NOMO-1 treated with DMSO at 0.1 percent for 48 hours (cell line): ENCODE data around the gene GHITM.
"Not testable (repeated sequence)": the region's sequence is repeated elsewhere in the genome, so short reads cannot be mapped to it uniquely, and the experiment has no call there.

Experiments used
- DNase-seq: peaks from one replicate; lab custom pipeline; 2025; ENCODE audit not compliant: unreplicated experiment; lab: John Stamatoyannopoulos, UW

GHITM gene

DNA sequence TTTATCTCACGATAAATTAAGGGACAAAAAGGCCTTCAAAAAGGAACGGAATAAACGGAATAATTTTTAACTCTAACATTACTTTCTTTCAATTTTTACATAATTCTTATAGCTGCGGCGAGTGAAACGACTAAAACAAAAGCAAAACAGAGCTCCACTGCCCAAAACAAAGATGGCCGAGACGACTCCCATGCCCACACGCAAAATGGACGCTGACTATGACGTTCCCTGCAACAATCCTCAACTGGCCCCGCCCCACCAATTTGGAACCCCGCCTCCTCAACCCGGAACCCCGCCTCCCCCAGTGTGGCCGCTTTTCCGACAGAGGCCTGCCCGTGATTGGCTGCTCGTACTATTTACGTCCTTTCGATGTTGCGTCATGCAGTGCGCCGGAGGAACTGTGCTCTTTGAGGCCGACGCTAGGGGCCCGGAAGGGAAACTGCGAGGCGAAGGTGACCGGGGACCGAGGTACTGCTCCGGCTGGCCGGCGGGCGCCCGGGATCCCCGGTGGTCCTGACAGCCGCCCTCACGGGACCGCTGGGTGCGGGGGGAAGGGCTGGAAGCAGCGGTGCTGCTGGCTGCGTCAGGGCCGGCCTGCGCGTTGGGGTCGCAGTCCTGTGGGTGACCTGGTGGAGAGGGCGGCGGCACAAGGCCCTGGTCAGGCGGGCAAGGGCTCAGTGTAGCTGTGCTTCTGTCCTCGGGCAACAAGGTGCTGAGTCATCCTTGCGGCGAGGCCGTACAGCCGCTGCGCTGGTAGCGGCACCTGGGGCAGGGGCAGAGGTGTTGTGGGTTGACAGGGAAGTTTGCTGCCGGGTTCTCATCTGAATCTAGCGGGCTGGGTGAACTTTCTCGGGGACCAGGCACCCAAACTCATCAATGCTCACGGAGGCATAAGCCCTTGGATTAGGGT lies at the start of gene GHITM:
GHITM (plus strand) TSS at position 384 of the 910 bp plus-strand sequence. CDS start 1,992 bp downstream, outside the sequence.
- DNase-seq: peak; percentile 96

GRCh38 chr10:84095811-84096497 lies 43.4 kb upstream of the GHITM start:
- no peak for DNase-seq

GRCh38 chr10:84097787-84098353 lies 41.4 kb upstream of the GHITM start:
- DNase-seq: peak; percentile 4

DNA sequence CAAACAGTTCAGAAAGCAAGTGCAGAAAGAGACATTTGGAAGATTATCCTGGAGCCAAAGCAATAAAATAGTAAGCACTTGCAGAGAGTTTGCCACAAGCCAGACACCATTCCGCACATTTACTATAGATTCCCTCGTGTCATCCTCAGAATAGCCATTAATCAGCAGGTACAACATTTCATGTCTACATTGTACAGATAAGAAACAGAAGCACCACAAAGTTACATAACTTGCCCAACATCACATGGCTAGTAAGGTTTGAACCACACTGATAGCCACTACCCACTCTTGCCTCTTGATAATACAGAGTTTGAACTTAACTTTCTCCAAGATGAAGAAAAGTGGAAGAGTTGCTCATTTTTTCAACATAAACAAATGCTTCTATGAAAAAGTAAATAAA lies 40.6 kb upstream of the GHITM start:
- DNase-seq: no peak

DNA sequence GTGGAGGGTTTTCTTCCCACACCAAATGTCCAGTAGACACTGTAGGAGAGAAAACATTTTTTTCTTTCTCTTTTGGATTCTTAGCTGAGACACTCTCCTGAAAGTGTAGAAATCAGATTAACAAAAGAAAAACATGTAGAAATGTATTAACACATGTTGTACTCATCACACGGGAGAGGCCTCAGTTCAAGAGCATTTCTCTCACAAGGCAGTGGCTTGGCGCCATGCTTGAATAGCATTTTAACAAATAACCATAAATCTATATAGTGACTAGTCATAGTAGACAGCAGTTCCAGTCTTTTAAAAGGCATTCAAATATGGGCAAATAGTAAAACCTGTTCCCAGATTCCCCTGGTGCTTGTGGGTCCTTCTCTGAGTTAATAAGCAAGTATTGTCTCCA lies 38.3 kb upstream of the GHITM start:
- DNase-seq: no peak

DNA sequence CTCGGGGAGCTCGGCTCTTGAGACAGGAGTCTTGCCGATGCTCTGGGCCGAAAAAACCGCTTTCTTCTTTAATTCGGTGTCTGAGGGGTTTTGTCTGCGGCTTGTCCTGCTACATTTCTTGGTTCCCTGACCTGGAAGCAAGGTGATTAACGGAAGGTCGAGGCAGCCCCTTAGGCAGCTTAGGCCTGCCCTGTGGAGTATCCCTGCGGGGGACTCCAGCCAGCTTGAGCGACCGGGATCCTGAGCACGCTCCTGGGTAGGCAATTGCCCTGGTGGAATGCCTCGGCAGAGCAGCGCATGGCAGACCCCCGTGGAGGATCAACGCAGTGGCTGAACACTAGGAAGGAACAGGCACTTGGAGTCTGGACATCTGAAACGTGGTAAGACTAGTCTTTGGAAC lies 30.5 kb upstream of the GHITM start:
- DNase-seq: no peak

GRCh38 chr10:84109772-84110171 lies 29.5 kb upstream of the GHITM start:
- not testable (repeated sequence) for DNase-seq

GRCh38 chr10:84113468-84113867 lies 25.8 kb upstream of the GHITM start:
- not testable (repeated sequence) for DNase-seq

DNA sequence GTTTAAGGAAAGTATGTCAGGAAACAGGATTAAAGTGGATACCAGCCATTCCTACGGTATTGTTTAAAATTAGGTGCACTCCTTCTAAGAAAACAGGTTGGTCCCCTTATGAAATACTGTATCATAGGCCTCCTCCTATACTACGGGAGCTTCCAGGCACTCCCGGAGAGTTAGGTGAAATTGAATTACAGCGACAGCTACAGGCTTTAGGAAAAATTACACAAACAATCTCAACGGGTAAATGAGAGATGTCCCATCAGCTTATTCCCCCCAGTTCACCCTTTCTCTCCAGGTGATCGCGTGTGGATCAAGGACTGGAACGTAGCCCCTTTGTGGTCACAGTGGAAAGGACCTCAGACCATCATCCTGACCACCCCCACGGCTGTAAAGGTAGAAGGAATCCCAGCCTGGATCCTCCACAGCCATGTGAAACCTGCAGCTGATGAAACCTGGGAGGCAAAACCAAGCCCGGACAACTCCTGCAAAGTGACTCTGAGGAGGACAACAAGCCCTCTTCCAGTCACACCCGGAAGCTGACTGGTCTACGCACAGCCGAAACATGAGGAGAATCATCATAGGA lies 25.1 kb upstream of the GHITM start:
- DNase-seq: no peak

- DNase-seq: not testable (repeated sequence)
Observed at GRCh38 chr10:84117204-84117603, 22.1 kb upstream of the GHITM start.

DNA sequence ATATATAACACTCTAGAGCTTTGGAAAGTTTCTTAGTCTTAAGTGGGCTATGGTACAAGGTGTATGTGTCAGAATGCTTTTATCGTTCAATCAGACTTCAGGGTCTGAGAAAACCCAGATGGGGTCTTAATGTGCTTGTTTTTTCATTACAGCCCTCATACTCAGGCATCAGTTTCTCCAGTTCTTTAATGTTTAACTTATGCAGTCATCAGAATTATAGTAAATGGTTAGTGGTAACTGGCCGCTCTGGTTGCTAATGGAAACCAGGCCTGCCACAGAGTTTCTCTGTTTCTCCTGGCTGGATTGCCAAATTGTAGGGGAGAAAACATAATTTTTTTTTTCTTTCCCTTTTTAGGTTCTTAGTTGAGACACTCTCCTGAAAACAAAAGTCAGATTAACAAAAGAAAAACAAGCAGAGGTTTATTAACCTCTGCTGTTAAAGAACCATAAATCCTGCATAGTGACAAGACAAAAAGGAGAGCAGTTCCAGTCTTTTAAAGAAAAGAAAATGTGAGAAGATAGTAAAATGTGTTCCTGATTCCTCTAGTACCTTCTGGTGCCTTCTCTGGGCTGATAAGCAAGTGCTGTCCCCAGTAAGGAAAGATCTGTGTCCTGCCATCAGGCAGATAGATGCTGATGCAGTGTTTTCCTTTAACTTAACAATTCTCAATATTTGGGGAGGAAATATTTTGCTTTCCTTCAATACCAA lies 21.5 kb upstream of the GHITM start:
- no peak for DNase-seq

DNA sequence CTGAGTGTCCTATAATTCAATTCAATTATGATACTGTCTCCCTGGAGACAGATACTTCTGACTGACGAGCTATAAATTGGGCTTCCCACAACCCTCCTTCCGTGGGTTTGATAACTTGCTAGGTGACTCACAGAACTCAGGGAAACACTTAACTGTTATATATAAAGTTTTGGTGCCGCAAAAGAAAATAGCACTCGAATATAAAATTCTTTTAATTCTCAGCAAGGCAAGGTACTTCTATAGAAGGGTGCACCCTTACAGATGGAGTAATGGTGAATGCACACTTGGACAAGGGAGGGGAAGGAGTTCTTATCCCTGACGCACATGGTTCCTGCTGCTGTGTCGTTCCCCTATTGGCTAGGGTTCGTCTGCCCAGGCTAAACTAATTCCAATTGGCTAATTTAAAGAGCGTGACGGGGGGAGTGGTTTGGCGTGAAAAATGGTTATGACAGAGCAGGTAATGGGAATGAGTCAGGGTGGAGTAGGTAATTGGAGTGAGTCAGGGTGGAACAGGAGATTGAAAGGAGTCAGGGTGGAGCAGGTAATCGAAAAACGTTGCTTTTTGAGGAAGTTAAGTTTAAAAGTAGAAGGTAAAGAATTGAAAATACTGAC lies 20.8 kb upstream of the GHITM start:
- DNase-seq: no peak

- DNase-seq: no peak
Observed at GRCh38 chr10:84123362-84123761, 15.9 kb upstream of the GHITM start.

- DNase-seq: not testable (repeated sequence)
Observed at GRCh38 chr10:84125910-84126784, 13.2 kb upstream of the GHITM start.

DNA sequence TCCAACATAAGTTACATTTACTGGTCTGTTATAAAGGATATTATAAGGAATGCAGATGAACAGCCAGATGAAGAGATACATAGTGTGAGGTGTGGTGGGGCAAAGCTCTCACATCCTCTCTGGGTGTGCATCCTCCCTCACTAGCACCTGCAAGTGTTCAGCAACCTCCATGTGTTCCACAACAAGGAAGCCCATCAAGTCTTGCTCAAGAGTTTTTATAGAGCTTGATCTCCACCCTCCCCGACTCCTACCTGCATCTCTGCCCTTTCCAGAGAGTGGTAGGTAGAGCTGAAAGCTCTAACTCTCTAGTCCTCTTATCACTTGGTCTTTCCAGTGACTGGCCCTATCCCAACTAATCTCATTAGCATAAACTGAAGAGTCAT lies 12.5 kb upstream of the GHITM start:
- no peak for DNase-seq

GRCh38 chr10:84135836-84136235 lies 3.5 kb upstream of the GHITM start:
- DNase-seq: no peak

- no peak for DNase-seq
Observed at GRCh38 chr10:84137811-84138210, 1.5 kb upstream of the GHITM start.

DNA sequence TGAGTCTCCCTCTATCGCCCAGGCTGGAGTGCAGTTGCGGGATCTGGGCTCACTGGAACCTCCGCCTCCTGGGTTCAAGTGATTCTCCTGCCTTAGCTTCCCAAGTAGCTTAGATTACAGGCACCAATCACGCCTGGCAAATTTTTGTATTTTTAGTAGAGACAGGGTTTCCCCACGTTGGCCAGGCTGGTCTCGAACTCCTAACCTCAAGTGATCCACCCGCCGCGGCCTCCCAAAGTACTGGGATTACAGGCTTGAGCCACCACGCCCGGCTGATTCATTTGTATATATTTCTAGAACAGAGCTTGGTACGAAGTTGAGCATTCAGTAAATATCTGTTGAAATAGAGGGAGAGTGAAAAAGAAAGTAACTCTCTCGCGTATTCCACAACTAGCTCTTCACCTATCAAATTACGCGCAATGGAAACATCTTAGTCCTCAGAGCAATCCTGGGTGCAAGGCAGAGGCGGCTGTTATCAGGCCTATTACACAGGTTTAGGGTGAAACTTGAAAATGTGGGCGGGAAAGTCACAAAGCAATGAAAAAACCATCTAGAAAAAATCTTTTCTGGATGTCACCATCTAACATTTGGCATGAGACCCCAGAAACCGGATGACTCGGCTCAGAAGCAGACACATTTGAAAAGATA lies 707 bp upstream of the GHITM start:
- peak; percentile 61 for DNase-seq

- no peak for DNase-seq
Observed at GRCh38 chr10:84140036-84140379, 699 bp downstream of the GHITM start.
